HepG2 (cell line): ENCODE data around the gene MAP3K9. TPM values are rescaled to one million over a fixed set of nuclear protein-coding genes. Genes with fewer than 3 reads are reported as not detected.

Experiments used
- EHMT2 ChIP-seq: fragments of 200-600 bp; sonication (generic); IDR thresholded peaks from 2 replicates; pipeline ENCODE4 v1.7.0; 2017; ENCODE audit warnings: antibody characterized with exemption, low read depth, low read length, borderline replicate concordance
- ESRRA ChIP-seq: sonication (generic); formaldehyde crosslinking; IDR thresholded peaks from 2 replicates; pipeline ENCODE4 v1.5.1; 2020; ENCODE audit warnings: mild to moderate bottlenecking, low read depth, missing genetic modification reagents
- GATA4 ChIP-seq: sonication (generic); IDR thresholded peaks from 2 replicates; pipeline ENCODE4 v1.6.1; 2016; ENCODE audit warnings: antibody characterized with exemption, low read depth, borderline replicate concordance
- HOXA9 ChIP-seq: sonication (generic); formaldehyde crosslinking; IDR thresholded peaks from 2 replicates; pipeline ENCODE4 v1.8.1; 2022; ENCODE audit warnings: missing genetic modification reagents, mild to moderate bottlenecking, moderate library complexity, borderline replicate concordance
- PAX8 ChIP-seq: sonication (generic); formaldehyde crosslinking; IDR thresholded peaks from 2 replicates; pipeline ENCODE4 v1.8.0; 2022; ENCODE audit warnings: mild to moderate bottlenecking, missing genetic modification reagents, borderline replicate concordance
- PBX2 ChIP-seq: IDR thresholded peaks from 2 replicates; pipeline ENCODE4 v1.6.1; 2016; ENCODE audit warnings: control low read depth
- ZBTB8A ChIP-seq: sonication (generic); formaldehyde crosslinking; IDR thresholded peaks from 2 replicates; pipeline ENCODE4 v1.4.0; 2020; ENCODE audit warnings: mild to moderate bottlenecking, low read depth, missing genetic modification reagents, borderline replicate concordance
- ZFP1 ChIP-seq: IDR thresholded peaks from 2 replicates; pipeline ENCODE4 v1.6.1; 2016
- ZFP36L2 ChIP-seq: sonication (generic); formaldehyde crosslinking; IDR thresholded peaks from 2 replicates; pipeline ENCODE4 v1.4.0; 2020; ENCODE audit warnings: missing genetic modification reagents
- ZNF44 ChIP-seq: sonication (generic); formaldehyde crosslinking; IDR thresholded peaks from 2 replicates; pipeline ENCODE4 v1.5.1; 2020; ENCODE audit warnings: mild to moderate bottlenecking, missing genetic modification reagents
- ZNF615 ChIP-seq: sonication (generic); formaldehyde crosslinking; IDR thresholded peaks from 2 replicates; pipeline ENCODE4 v1.5.0; 2020; ENCODE audit warnings: mild to moderate bottlenecking, missing genetic modification reagents, borderline replicate concordance
- ZNF713 ChIP-seq: sonication (generic); formaldehyde crosslinking; IDR thresholded peaks from 2 replicates; pipeline ENCODE4 v1.4.0; 2020; ENCODE audit warnings: mild to moderate bottlenecking, missing genetic modification reagents
- ZNF777 ChIP-seq: sonication (generic); formaldehyde crosslinking; IDR thresholded peaks from 2 replicates; pipeline ENCODE4 v1.4.0; 2020; ENCODE audit warnings: missing genetic modification reagents
- ZNF841 ChIP-seq: sonication (generic); formaldehyde crosslinking; IDR thresholded peaks from 2 replicates; pipeline ENCODE4 v1.8.1; 2023; ENCODE audit warnings: missing genetic modification reagents, borderline replicate concordance
- polyA plus RNA-seq, 8 experiments: library from polyadenylated mRNA; depleted of rRNA in 3 of 8; stranded (reverse) in 7 of 8; unstranded in 1 of 8; fragments of >200 nt; fragmentation: Illumina TruSeq in 4 of 8; extraction: Trizol in 4 of 8; gene quantifications; 2 replicates each; pipeline versions ENCODE4 v1.2.1 to v1.2.3, GENCODE V29; 2011 to 2016; ENCODE audit warnings: low read depth in 4 of 8, missing spikeins in 1 of 8, mixed read lengths in 1 of 8; ENCODE audit not compliant: insufficient read depth in 1 of 8
- total RNA-seq, 5 experiments: library from RNA; depleted of rRNA; stranded (reverse); fragments of >200 nt; fragmentation: Illumina TruSeq; extraction: Trizol; gene quantifications; 2 replicates each; pipeline ENCODE4 v1.2.3, GENCODE V29; 2016; ENCODE audit warnings: low read depth in 1 of 5
- TF ChIP-seq, protein P1 (sequence below), 2 experiments: IDR thresholded peaks; 2 replicates each; pipeline ENCODE4 v1.6.1; 2011 to 2012; ENCODE audit warnings: low read length in 2 of 2, borderline replicate concordance in 1 of 2, low read depth in 1 of 2, mild to moderate bottlenecking in 1 of 2, moderate library complexity in 1 of 2
- TF ChIP-seq, protein P2 (sequence below): sonication (generic); formaldehyde crosslinking; IDR thresholded peaks from 2 replicates; pipeline ENCODE4 v1.8.0; 2022; ENCODE audit warnings: low read depth, missing genetic modification reagents
- TF ChIP-seq, protein P3 (sequence below): sonication (generic); formaldehyde crosslinking; IDR thresholded peaks from 2 replicates; pipeline ENCODE4 v1.4.0; 2020; ENCODE audit warnings: missing genetic modification reagents

The MAP3K9 gene
- total and polyA plus RNA-seq, 2 of the 13 experiments (the other 11 are each of a cell fraction or from before 2014, with no cell fraction given) = 4.3 to 4.5 TPM

GRCh38 chr14:70809225-70810219 lies at the start of gene MAP3K9 (continued):
- TF ChIP-seq PBX2 (peak; percentile 83), ZNF777 (peak; percentile 52; the same call in 1 of the 2 replicates), EHMT2 (no peak), GATA4 (no peak), ZFP36L2 (CRISPR knock-in tag) (no peak), PAX8 (CRISPR knock-in tag) (no peak), ESRRA (no peak), ZNF44 (CRISPR knock-in tag) (no peak), ZFP1 (no peak), ZBTB8A (no peak), ZNF841 (CRISPR knock-in tag) (no peak), ZNF615 (CRISPR knock-in tag) (no peak), HOXA9 (CRISPR knock-in tag) (no peak), ZNF713 (CRISPR knock-in tag) (no peak)
- TF ChIP-seq, protein P1, sequence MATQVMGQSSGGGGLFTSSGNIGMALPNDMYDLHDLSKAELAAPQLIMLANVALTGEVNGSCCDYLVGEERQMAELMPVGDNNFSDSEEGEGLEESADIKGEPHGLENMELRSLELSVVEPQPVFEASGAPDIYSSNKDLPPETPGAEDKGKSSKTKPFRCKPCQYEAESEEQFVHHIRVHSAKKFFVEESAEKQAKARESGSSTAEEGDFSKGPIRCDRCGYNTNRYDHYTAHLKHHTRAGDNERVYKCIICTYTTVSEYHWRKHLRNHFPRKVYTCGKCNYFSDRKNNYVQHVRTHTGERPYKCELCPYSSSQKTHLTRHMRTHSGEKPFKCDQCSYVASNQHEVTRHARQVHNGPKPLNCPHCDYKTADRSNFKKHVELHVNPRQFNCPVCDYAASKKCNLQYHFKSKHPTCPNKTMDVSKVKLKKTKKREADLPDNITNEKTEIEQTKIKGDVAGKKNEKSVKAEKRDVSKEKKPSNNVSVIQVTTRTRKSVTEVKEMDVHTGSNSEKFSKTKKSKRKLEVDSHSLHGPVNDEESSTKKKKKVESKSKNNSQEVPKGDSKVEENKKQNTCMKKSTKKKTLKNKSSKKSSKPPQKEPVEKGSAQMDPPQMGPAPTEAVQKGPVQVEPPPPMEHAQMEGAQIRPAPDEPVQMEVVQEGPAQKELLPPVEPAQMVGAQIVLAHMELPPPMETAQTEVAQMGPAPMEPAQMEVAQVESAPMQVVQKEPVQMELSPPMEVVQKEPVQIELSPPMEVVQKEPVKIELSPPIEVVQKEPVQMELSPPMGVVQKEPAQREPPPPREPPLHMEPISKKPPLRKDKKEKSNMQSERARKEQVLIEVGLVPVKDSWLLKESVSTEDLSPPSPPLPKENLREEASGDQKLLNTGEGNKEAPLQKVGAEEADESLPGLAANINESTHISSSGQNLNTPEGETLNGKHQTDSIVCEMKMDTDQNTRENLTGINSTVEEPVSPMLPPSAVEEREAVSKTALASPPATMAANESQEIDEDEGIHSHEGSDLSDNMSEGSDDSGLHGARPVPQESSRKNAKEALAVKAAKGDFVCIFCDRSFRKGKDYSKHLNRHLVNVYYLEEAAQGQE (IDR thresholded peaks at IDR 0.05; ENCODE audit: borderline replicate concordance in 1 of 2, low read depth in 1 of 2, low read length in 2 of 2) = no peak; a peak in 1 of 4 replicates
- TF ChIP-seq, protein P2, sequence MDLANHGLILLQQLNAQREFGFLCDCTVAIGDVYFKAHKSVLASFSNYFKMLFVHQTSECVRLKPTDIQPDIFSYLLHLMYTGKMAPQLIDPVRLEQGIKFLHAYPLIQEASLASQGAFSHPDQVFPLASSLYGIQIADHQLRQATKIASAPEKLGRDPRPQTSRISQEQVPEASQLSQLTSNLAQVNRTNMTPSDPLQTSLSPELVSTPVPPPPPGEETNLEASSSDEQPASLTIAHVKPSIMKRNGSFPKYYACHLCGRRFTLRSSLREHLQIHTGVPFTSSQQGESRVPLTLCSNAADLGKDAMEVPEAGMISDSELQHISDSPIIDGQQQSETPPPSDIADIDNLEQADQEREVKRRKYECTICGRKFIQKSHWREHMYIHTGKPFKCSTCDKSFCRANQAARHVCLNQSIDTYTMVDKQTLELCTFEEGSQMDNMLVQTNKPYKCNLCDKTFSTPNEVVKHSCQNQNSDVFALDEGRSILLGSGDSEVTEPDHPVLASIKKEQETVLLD = no peak
- TF ChIP-seq, protein P3, sequence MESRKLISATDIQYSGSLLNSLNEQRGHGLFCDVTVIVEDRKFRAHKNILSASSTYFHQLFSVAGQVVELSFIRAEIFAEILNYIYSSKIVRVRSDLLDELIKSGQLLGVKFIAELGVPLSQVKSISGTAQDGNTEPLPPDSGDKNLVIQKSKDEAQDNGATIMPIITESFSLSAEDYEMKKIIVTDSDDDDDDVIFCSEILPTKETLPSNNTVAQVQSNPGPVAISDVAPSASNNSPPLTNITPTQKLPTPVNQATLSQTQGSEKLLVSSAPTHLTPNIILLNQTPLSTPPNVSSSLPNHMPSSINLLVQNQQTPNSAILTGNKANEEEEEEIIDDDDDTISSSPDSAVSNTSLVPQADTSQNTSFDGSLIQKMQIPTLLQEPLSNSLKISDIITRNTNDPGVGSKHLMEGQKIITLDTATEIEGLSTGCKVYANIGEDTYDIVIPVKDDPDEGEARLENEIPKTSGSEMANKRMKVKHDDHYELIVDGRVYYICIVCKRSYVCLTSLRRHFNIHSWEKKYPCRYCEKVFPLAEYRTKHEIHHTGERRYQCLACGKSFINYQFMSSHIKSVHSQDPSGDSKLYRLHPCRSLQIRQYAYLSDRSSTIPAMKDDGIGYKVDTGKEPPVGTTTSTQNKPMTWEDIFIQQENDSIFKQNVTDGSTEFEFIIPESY (CRISPR knock-in tag) = no peak
